ENCODE data around the gene MARCKSL1.

The MARCKSL1 gene

GRCh38 chr1:32334864-32335534 is 1.0 kb downstream of the MARCKSL1 start:
- Histone ChIP-seq H3K4me1 (ENCODE audit: insufficient read depth, poor library complexity, severe bottlenecking) (peaks cover 5% of the 10 kb centered on the region), H3K4me3 (ENCODE audit: severe bottlenecking) (peak overlapping the region; percentile 75), H3K36me3 (ENCODE audit: low read depth) (peaks cover 13% of the 10 kb centered on the region), H3K27me3 (ENCODE audit: insufficient read depth, poor library complexity, severe bottlenecking) (no peaks in the 10 kb centered on the region), H3K27ac (ENCODE audit: poor library complexity, severe bottlenecking) (peak overlapping the region; percentile 39), H3K9me3 (ENCODE audit: severe bottlenecking) (no peaks in the 10 kb centered on the region)
- TF ChIP-seq CTCF (IDR thresholded peaks at IDR 0.05; ENCODE audit: poor library complexity, severe bottlenecking), result peak; percentile 83
- DNase-seq (ENCODE audit: low spot score), result no peak
- peak; percentile 24 for ATAC-seq (ENCODE audit: low read depth)

GRCh38 chr1:32334274-32334861 is 1.7 kb downstream of the MARCKSL1 start:
- Histone ChIP-seq H3K36me3 (ENCODE audit: low read depth) (peaks cover 19% of the 10 kb centered on the region), H3K27ac (ENCODE audit: poor library complexity, severe bottlenecking) (no peak overlapping the region), H3K9me3 (ENCODE audit: severe bottlenecking) (no peaks in the 10 kb centered on the region), H3K27me3 (ENCODE audit: insufficient read depth, poor library complexity, severe bottlenecking) (no peaks in the 10 kb centered on the region), H3K4me1 (ENCODE audit: insufficient read depth, poor library complexity, severe bottlenecking) (peaks cover 5% of the 10 kb centered on the region), H3K4me3 (ENCODE audit: severe bottlenecking) (peak overlapping the region; percentile 75)
- TF ChIP-seq CTCF (IDR thresholded peaks at IDR 0.05; ENCODE audit: poor library complexity, severe bottlenecking), result no peak
- DNase-seq (ENCODE audit: low spot score) (no peak), ATAC-seq (ENCODE audit: low read depth) (peak; percentile 6; the same call in 1 of the 3 replicates)

GRCh38 chr1:32333251-32333963 is 2.6 kb downstream of the MARCKSL1 start:
- no peak for TF ChIP-seq CTCF (IDR thresholded peaks at IDR 0.05; ENCODE audit: poor library complexity, severe bottlenecking)
- DNase-seq (ENCODE audit: low spot score) (no peak), ATAC-seq (ENCODE audit: low read depth) (no peak)
- Histone ChIP-seq H3K36me3 (ENCODE audit: low read depth) (peaks cover 29% of the 10 kb centered on the region), H3K4me1 (ENCODE audit: insufficient read depth, poor library complexity, severe bottlenecking) (peaks cover 5% of the 10 kb centered on the region), H3K27me3 (ENCODE audit: insufficient read depth, poor library complexity, severe bottlenecking) (no peaks in the 10 kb centered on the region), H3K4me3 (ENCODE audit: severe bottlenecking) (no peak overlapping the region), H3K9me3 (ENCODE audit: severe bottlenecking) (no peaks in the 10 kb centered on the region), H3K27ac (ENCODE audit: poor library complexity, severe bottlenecking) (peak overlapping the region; percentile 1)

- no peak for ATAC-seq (ENCODE audit: low read depth)
- Histone ChIP-seq H3K4me1 (ENCODE audit: insufficient read depth, poor library complexity, severe bottlenecking) (peaks cover 5% of the 10 kb centered on the region), H3K9me3 (ENCODE audit: severe bottlenecking) (no peaks in the 10 kb centered on the region), H3K4me3 (ENCODE audit: severe bottlenecking) (no peak overlapping the region), H3K27me3 (ENCODE audit: insufficient read depth, poor library complexity, severe bottlenecking) (no peaks in the 10 kb centered on the region), H3K27ac (ENCODE audit: poor library complexity, severe bottlenecking) (peak overlapping the region; percentile 1), H3K36me3 (ENCODE audit: low read depth) (peaks cover 38% of the 10 kb centered on the region)
- no peak for TF ChIP-seq CTCF (IDR thresholded peaks at IDR 0.05; ENCODE audit: poor library complexity, severe bottlenecking)
- no peak for DNase-seq (ENCODE audit: low spot score)
Observed at GRCh38 chr1:32332290-32333079, 3.5 kb downstream of the MARCKSL1 start.
